Measurements from ENCODE around the gene LRIT3.

LRIT3 gene

GRCh38 chr4:109890076-109890475 lies 42.2 kb downstream of the LRIT3 start:
- in situ Hi-C loops (cut with MboI; ENCODE audit: low sequenced_read_pairs): no loop called here

- in situ Hi-C loops (cut with MboI; ENCODE audit: low sequenced_read_pairs): no loop called here
These were observed 54.8 kb downstream of the LRIT3 start for GRCh38 chr4:109902559-109903251.

- in situ Hi-C loops (cut with MboI; ENCODE audit: low sequenced_read_pairs): no loop called here
These were observed 60.8 kb downstream of the LRIT3 start for GRCh38 chr4:109908731-109909130.

GRCh38 chr4:109910256-109910655 lies 62.3 kb downstream of the LRIT3 start:
- in situ Hi-C loops (cut with MboI; ENCODE audit: low sequenced_read_pairs): no loop called here

DNA sequence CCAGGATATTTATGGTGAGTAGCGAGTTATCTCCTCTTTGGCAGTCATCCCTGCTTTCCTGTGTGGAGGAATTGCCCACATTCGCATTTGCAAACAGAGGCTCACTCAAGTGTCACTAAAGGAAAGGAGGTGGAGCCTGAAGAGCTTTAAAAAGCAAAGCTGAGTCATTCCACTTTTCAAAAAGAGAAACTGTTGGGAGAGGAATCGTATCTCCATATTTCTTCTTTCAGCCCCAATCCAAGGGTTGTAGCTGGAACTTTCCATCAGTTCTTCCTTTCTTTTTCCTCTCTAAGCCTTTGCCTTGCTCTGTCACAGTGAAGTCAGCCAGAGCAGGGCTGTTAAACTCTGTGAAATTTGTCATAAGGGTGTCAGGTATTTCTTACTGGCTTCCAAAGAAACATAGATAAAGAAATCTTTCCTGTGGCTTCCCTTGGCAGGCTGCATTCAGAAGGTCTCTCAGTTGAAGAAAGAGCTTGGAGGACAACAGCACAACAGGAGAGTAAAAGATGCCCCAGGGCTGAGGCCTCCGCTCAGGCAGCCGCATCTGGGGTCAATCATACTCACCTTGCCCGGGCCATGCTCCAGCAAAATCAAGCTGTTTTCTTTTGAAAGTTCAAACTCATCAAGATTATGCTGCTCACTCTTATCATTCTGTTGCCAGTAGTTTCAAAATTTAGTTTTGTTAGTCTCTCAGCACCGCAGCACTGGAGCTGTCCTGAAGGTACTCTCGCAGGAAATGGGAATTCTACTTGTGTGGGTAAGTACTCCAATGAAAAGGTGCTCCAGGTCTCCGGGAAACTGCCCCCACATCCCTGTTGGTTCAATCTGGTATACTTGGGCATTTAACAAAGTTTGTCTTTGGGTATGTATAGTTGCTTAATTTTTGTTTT lies 65.0 kb downstream of the LRIT3 start, which contains the start of gene EGF:
EGF (plus strand) TSS at position 178 of the 890 bp plus-strand sequence; CDS start at position 631, 453 bp downstream.
- in situ Hi-C loops (cut with MboI; ENCODE audit: low sequenced_read_pairs): no loop called here

- in situ Hi-C loops (cut with MboI; ENCODE audit: low sequenced_read_pairs): no loop called here
These were observed 65.8 kb downstream of the LRIT3 start for GRCh38 chr4:109913596-109914241.

- in situ Hi-C loops (cut with MboI; ENCODE audit: low sequenced_read_pairs): no loop called here
These were observed 66.4 kb downstream of the LRIT3 start for GRCh38 chr4:109914322-109914721.

GRCh38 chr4:109915385-109916026 lies 67.6 kb downstream of the LRIT3 start:
- in situ Hi-C loops (cut with MboI; ENCODE audit: low sequenced_read_pairs): no loop called here

GRCh38 chr4:109916027-109916409 lies 68.1 kb downstream of the LRIT3 start:
- in situ Hi-C loops (cut with MboI; ENCODE audit: low sequenced_read_pairs): no loop called here

DNA sequence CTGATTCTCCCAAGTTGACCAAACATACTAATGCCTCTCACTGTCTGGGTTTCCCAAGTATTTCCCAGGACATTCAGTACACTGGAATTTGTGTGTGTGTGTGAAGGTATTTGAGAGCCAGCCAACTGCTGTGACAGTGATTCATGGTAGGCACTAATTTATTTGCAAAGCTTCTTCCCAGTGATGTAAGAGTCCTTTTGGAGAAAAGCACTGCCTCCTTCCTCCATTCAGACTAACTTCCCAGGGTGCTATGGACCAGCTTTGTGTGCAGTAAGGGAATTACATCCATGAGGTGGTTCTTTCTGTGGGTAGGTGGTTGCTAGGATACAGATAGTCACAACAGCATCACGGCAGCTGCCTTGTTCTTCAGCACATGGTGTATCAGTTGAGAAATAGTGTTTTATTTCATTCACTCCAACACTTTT lies 73.5 kb downstream of the LRIT3 start:
- in situ Hi-C loops (cut with MboI; ENCODE audit: low sequenced_read_pairs): no loop called here
